ENCODE results near the gene EFL1. TPM values are rescaled to one million over a fixed set of nuclear protein-coding genes. Genes with fewer than 3 reads are reported as not detected.

The EFL1 gene
- total RNA-seq, 1 donor from 2014 or later: 18.1 TPM

- CTCF ChIA-PET: interaction anchor here (0.7 kb wide), 1 partner anchor 9 kb away, joined by 3 read pairs; no protein-coding TSS in a partner anchor
- no peak overlapping the region for H3K27ac Mint-ChIP-seq
- H3K9me3 Mint-ChIP-seq: no peaks in the 10 kb centered on the region
- POLR2A ChIA-PET: no interaction called here
- DNase-seq (no peak), ATAC-seq (ENCODE audit: low read depth) (no peak)
- H3K36me3 Mint-ChIP-seq (ENCODE audit: low read depth): peaks cover 10% of the 10 kb centered on the region
- H3K4me3 Mint-ChIP-seq: no peak overlapping the region
- H3K4me1 Mint-ChIP-seq: no peaks in the 10 kb centered on the region
- intact Hi-C loops (cut with micrococcal nuclease): no loop called here
- H3K27me3 Mint-ChIP-seq: no peaks in the 10 kb centered on the region
- TF ChIP-seq CTCF (IDR thresholded peaks at IDR 0.05): no peak
These were observed 145.2 kb downstream of the EFL1 start for GRCh38 chr15:82117296-82117695.

- DNase-seq (no peak), ATAC-seq (ENCODE audit: low read depth) (no peak)
- intact Hi-C loops (cut with micrococcal nuclease): no loop called here
- CTCF ChIA-PET: no interaction called here
- no peak for TF ChIP-seq CTCF (IDR thresholded peaks at IDR 0.05)
- H3K27me3 Mint-ChIP-seq: no peaks in the 10 kb centered on the region
- POLR2A ChIA-PET: no interaction called here
- no peak overlapping the region for H3K4me3 Mint-ChIP-seq
- no peak overlapping the region for H3K27ac Mint-ChIP-seq
- peaks cover 3% of the 10 kb centered on the region for H3K36me3 Mint-ChIP-seq (ENCODE audit: low read depth)
- H3K4me1 Mint-ChIP-seq: no peaks in the 10 kb centered on the region
- H3K9me3 Mint-ChIP-seq: no peaks in the 10 kb centered on the region
These were observed 147.9 kb downstream of the EFL1 start for GRCh38 chr15:82114660-82115059.

GRCh38 chr15:82113106-82113715, 149.3 kb downstream of the EFL1 start:
- H3K4me3 Mint-ChIP-seq: no peak overlapping the region
- ChIA-PET CTCF (interaction anchor here (1.3 kb wide), 1 partner anchor 83 kb away, joined by 3 read pairs; no protein-coding TSS in a partner anchor), POLR2A (no interaction called here)
- DNase-seq (no peak), ATAC-seq (ENCODE audit: low read depth) (no peak)
- no peaks in the 10 kb centered on the region for H3K9me3 Mint-ChIP-seq
- peaks cover 3% of the 10 kb centered on the region for H3K36me3 Mint-ChIP-seq (ENCODE audit: low read depth)
- no peak for TF ChIP-seq CTCF (IDR thresholded peaks at IDR 0.05)
- intact Hi-C loops (cut with micrococcal nuclease): no loop called here
- H3K27me3 Mint-ChIP-seq: no peaks in the 10 kb centered on the region
- no peak overlapping the region for H3K27ac Mint-ChIP-seq
- no peaks in the 10 kb centered on the region for H3K4me1 Mint-ChIP-seq

- intact Hi-C loops (cut with micrococcal nuclease): no loop called here
- Mint-ChIP-seq H3K4me1 (no peaks in the 10 kb centered on the region), H3K9me3 (no peaks in the 10 kb centered on the region), H3K27ac (no peak overlapping the region), H3K4me3 (no peak overlapping the region), H3K27me3 (no peaks in the 10 kb centered on the region), H3K36me3 (ENCODE audit: low read depth) (no peaks in the 10 kb centered on the region)
- ChIA-PET CTCF (interaction anchor here (1.3 kb wide), 1 partner anchor 85 kb away, joined by 3 read pairs; no protein-coding TSS in a partner anchor), POLR2A (no interaction called here)
- ATAC-seq (ENCODE audit: low read depth) (no peak), DNase-seq (no peak)
- TF ChIP-seq CTCF (IDR thresholded peaks at IDR 0.05): no peak
These were observed 150.6 kb downstream of the EFL1 start for GRCh38 chr15:82111918-82112317.

GRCh38 chr15:82110144-82110543, 152.4 kb downstream of the EFL1 start:
- ChIA-PET POLR2A (no interaction called here), CTCF (interaction anchor here (1.3 kb wide), 1 partner anchor 10 kb away, joined by 3 read pairs; no protein-coding TSS in a partner anchor)
- Mint-ChIP-seq H3K27me3 (no peaks in the 10 kb centered on the region), H3K27ac (no peak overlapping the region), H3K36me3 (ENCODE audit: low read depth) (no peaks in the 10 kb centered on the region), H3K4me1 (no peaks in the 10 kb centered on the region), H3K9me3 (no peaks in the 10 kb centered on the region), H3K4me3 (no peak overlapping the region)
- DNase-seq: no peak
- intact Hi-C loops (cut with micrococcal nuclease): no loop called here
- no peak for TF ChIP-seq CTCF (IDR thresholded peaks at IDR 0.05)
- ATAC-seq (ENCODE audit: low read depth): no peak
